HG03039 (cell line): ENCODE data around the gene ATF7IP.
"Not testable (repeated sequence)": the region's sequence is repeated elsewhere in the genome, so short reads cannot be mapped to it uniquely, and the experiment has no call there.

Source experiments
- ATAC-seq: cut with Tn5 transposase; IDR thresholded peaks from one replicate; pipeline ENCODE4 v1.9.1; 2021; ENCODE audit warnings: mild to moderate bottlenecking, moderate library complexity; ENCODE audit not compliant: unreplicated experiment

ATF7IP gene, protein sequence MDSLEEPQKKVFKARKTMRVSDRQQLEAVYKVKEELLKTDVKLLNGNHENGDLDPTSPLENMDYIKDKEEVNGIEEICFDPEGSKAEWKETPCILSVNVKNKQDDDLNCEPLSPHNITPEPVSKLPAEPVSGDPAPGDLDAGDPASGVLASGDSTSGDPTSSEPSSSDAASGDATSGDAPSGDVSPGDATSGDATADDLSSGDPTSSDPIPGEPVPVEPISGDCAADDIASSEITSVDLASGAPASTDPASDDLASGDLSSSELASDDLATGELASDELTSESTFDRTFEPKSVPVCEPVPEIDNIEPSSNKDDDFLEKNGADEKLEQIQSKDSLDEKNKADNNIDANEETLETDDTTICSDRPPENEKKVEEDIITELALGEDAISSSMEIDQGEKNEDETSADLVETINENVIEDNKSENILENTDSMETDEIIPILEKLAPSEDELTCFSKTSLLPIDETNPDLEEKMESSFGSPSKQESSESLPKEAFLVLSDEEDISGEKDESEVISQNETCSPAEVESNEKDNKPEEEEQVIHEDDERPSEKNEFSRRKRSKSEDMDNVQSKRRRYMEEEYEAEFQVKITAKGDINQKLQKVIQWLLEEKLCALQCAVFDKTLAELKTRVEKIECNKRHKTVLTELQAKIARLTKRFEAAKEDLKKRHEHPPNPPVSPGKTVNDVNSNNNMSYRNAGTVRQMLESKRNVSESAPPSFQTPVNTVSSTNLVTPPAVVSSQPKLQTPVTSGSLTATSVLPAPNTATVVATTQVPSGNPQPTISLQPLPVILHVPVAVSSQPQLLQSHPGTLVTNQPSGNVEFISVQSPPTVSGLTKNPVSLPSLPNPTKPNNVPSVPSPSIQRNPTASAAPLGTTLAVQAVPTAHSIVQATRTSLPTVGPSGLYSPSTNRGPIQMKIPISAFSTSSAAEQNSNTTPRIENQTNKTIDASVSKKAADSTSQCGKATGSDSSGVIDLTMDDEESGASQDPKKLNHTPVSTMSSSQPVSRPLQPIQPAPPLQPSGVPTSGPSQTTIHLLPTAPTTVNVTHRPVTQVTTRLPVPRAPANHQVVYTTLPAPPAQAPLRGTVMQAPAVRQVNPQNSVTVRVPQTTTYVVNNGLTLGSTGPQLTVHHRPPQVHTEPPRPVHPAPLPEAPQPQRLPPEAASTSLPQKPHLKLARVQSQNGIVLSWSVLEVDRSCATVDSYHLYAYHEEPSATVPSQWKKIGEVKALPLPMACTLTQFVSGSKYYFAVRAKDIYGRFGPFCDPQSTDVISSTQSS

DNA sequence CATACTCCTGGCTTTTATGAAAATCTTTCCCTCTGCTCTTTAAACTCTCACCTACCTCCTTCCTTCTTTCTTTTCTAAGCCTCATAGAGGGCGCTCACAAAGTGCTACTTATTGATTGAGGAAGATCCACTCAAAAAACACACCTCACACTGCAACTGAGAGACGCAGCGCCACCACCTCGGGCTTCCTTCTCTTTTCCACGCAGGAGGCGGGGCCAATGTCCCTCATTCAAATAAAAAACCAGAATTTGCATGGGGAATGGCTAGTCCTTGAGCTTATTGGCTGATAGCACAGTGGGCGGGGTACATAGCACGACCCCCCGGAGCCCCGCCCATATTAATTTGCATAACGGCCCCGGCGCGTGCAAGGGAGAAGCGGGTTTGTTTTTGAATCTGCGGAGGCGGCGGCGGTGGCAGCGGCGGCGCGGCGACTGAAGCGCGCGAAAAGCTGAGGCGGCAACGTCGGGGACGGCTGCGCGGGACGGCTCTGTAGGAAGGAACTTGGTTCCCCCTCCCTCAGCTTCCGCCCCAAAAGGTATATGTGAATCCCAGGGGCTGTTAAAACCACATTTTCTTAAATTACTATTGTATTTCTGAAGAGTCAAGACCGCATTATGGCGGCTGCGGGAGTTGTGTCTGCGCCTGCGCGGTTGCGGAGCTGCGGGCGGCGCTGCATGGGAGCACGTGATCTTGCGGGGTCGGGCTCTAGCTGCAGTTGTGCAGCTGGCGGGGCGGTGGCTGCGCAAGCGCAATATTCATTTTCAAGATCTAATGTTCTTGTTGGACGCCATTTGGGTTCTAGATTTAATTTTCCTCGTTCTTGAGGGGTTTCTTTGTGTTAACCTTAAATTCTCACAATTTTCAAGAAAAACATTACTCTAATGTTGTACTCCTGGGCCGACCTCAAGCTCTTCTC lies at the start of gene ATF7IP:
ATF7IP (plus strand) TSS at position 389 of the 915 bp plus-strand sequence. CDS start 58,234 bp downstream, outside the sequence.
- ATAC-seq: peak; percentile 68

DNA sequence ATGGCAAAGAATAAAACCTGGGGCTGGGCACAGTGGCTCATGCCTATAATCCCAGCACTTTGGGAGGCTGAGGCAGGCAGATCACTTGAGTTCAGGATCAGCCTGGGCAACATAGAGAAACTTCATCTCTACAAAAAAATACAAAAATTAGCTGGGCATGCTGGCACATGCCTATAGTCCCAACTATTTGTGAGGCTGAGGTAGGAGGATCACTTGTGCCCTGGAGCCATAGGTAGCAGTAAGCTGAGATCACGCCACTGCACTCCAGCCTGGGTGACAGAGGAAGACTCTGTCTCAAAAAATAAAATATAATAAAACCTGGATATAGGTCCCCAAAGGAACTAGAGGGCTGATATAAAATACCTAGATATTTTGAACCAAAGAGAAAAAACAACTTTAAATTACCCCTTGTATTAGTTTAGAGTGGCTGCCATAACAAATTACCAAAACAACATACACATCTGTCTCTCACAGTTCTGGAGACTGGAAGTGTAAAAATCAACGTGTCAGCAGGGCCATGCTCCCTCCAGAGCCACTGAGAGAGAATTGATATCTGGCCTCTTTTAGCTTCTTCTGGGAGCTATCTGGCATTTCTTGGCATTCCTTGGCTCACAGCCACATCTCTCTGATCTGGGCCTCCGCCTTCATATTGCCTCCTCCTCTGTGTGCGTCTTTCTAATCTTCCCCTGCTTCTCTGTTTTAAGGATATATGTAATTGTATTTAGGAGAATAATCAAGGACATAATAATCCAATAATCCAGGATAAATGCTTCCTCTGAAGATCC lies 47.9 kb upstream of the ATF7IP start:
- no peak for ATAC-seq

DNA sequence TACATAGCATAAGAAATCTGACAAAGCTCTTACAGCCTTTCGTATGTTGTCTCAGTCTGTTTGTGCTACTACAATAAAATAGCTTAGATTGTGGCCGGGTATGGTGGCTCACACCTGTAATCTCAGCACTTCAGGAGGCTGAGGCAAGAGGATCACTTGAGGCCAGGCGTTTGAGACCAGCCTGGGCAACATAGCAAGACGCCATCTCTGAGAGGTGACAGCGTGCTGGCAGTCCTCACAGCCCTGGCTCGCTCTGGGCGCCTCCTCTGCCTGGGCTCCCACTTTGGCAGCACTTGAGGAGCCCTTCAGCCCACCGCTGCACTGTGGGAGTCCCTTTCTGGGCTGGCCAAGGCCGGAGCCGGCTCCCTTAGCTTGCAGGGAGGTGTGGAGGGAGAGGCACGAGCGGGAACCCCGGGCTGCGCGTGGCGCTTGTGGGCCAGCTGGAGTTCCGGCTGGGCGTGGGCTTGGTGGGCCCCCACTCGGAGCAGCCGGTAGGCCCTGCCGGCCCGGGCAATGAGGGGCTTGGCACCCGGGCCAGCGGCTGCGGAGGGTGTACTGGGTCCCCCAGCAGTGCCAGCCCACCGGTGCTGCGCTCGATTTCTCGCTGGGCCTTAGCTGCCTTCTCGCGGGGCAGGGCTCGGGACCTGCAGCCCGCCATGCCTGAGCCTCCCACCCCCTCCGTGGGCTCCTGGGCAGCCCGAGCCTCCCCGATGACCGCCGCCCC lies 45.6 kb upstream of the ATF7IP start:
- ATAC-seq: not testable (repeated sequence)

GRCh38 chr12:14322403-14322802 lies 43.1 kb upstream of the ATF7IP start:
- no peak for ATAC-seq

- no peak for ATAC-seq
These were observed 39.7 kb upstream of the ATF7IP start for GRCh38 chr12:14325716-14326343.

GRCh38 chr12:14326699-14327098 lies 38.8 kb upstream of the ATF7IP start:
- ATAC-seq: no peak

GRCh38 chr12:14327711-14328110 lies 37.8 kb upstream of the ATF7IP start:
- ATAC-seq: no peak

DNA sequence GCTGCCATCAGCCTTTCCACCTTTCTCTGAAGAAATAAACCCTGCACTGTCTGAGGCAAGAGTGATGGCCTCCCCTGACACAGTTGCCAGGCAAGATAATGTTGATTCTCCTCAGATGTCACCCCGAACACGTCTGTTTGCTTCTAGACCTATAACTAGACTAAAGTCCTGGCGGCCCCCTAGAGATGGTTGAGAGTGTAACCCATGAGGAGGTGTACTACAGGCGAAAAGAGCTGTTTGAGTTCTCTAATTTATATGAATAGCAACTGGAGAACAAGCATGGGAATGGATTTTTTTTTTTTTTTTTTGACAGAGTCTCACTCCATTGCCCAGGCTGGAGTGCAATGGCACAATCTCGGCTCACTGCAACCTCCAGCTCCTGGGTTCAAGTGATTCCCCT lies 33.0 kb upstream of the ATF7IP start:
- no peak for ATAC-seq

- no peak for ATAC-seq
These were observed 25.1 kb upstream of the ATF7IP start for GRCh38 chr12:14340371-14340770.

DNA sequence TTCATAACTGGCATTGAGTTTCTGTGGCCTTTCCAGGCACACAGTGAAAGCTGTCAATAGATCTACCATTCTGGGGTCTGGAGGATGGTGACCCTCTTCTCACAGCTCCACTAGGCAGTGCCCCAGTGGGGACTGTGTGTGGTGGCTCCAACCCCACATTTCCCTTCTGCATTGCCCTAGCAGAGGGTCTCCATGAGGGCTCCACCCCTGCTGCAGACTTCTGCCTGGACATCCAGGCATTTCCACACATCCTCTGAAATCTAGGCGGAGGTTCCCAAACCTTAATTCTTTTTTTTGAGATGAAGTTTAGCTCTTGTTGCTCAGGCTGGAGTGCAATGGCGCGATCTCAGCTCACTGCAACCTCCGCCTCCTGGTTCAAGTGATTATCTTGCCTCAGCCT lies 14.0 kb upstream of the ATF7IP start:
- not testable (repeated sequence) for ATAC-seq

- ATAC-seq: not testable (repeated sequence)
These were observed 13.4 kb upstream of the ATF7IP start for GRCh38 chr12:14352066-14352465.

DNA sequence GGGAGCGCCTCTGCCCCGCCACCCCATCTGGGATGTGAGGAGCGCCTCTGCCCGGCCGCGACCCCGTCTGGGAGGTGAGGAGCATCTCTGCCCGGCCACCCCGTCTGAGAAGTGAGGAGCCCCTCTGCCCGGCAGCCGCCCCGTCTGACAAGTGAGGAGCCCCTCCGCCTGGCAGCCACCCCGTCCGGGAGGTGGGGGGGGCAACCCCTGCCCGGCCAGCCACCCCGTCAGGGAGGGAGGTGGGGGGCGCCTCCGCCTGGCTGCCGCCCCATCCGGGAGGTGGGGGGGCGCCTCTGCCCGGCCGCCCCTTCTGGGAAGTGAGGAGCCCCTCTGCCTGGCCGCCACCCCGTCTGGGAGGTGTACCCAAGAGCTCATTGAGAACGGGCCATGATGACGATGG lies 10.8 kb upstream of the ATF7IP start:
- ATAC-seq: not testable (repeated sequence)

DNA sequence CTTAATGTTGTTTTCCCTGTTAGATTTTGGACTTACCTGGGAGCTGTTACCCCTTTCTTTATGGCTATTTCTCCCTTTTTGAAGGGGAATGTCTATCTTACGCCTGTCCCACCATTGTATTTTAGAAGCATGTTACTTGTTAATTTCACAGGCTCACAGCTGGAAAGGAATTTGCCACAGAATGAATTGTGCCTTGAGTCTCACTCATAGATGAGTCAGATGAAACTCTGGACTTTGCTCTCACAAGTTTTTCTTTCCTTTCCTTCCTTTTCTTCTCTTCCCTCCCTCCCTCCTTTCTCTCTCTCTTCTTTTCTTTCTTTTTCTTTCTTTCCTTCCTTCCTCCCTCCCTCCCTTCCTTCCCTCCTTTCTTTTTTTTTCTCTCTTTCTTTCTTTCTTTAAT lies 9.3 kb upstream of the ATF7IP start:
- ATAC-seq: no peak

DNA sequence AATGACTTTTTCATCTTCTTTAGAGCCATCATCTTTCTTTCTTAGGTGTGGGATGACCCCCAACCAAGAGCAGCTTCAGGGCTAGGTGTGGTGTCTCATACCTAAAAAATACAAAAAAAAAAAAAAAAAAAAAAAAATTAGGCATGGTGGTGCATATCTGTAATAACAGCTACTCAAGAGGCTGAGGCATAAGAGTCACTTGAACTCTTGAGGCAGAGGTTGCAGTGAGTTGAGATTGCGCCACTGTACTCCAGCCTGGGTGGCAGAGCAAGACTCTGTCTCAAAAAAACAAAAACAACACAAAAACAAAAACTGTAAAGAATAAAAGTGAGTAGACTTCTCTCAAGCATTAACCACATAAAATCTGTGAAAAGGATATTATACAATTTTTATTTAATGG lies 8.0 kb upstream of the ATF7IP start:
- no peak for ATAC-seq

GRCh38 chr12:14362352-14362751 lies 3.1 kb upstream of the ATF7IP start:
- no peak for ATAC-seq

DNA sequence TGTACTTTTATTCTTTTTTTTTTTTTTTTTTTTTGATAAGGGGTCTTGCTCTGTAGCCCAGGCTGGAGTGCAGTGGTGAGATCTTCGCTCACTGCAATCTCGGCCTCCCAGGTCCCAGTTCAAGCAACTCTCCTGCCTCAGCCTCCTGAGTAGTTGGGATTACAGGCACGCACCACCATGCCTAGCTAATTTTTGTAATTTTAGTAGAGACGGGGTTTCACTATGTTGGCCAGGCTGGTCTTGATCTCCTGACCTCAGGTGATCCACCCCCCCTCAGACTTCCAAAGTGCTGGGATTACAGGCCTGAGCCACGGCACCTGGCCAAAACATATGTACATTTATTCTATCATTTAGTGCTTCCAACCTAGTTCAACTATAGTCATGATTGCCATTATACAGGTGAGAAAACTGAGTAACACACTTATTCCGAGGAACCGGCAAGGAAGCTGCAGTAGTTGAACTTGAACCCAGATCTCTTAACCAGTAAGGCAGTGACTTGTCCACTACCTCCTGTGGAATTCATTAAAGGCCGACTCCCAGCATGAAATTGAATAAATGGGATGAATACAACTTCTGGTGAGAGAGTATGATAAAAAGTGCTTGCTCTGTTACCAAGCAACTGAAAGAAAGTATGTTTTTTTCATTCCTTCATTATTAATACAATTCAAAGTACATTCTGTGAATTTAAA lies 755 bp upstream of the ATF7IP start:
- no peak for ATAC-seq

DNA sequence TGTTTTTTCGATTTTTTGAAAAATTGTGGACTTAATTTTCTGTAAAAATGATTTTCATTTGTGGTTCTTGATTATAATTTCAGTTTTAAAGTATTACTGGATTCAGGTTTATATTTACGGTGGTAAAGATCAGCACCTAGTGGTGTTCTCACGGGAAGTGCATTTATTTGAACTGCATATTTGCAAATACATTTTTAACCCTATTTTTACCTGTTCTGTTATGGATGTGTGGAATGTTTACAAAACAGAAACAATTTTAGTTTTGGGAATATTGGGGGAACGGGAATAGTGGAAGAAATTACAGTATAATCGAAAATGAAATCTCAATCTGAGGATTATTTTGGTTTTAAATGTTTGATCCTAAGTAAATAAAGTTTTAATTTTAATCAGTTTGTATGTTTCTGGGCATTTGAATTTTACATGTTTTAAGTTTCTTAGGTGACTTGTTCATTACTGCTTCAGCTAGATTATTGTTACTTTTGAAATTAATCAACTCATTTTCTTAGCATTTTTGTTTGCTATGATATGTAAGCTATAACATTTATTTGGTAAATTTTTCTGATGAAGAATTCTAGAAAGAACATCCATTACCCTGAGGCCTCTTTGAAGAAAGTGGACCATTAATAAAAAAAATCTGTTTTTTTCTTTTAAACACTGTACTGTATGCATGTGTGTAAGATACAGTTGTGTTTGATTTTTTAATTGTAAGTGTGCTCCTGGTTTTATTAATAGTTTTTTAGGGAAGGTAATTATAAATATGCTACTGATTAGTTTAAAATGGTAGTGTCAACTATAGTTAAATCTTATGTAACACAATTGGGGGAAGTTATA lies 942 bp downstream of the ATF7IP start:
- ATAC-seq: no peak
